ENCODE measurements around the gene ARSD. TPM values are rescaled to one million over a fixed set of nuclear protein-coding genes. Genes with fewer than 3 reads are reported as not detected.

ARSD gene
- total RNA-seq, 1 experiment from 2014 or later: 12.7 TPM

GRCh38 chrX:2958199-2958598 is 29.1 kb upstream of the ARSD start:
- no peaks in the 10 kb centered on the region for H3K36me3 ChIP-seq (ENCODE audit: control insufficient read depth, insufficient read depth, low read length)
- in situ Hi-C loops (cut with HindIII; ENCODE audit: low pct_unique_long_range_greater_than_20kb, low sequenced_read_pairs): no loop called here
- ChIA-PET CTCF (interaction anchor here (0.6 kb wide), 1 partner anchor 96 kb away, joined by 3 read pairs; no protein-coding TSS in a partner anchor), POLR2A (no interaction called here)
- no peaks in the 10 kb centered on the region for H3K4me1 ChIP-seq (ENCODE audit: control insufficient read depth, insufficient read depth, low read length)
- no peak overlapping the region for H3K27ac ChIP-seq (ENCODE audit: low read length)
- no peak for TF ChIP-seq SIN3A (IDR thresholded peaks at IDR 0.05; ENCODE audit: borderline replicate concordance, insufficient read depth, low read depth, low read length)
- TF ChIP-seq, protein P1, sequence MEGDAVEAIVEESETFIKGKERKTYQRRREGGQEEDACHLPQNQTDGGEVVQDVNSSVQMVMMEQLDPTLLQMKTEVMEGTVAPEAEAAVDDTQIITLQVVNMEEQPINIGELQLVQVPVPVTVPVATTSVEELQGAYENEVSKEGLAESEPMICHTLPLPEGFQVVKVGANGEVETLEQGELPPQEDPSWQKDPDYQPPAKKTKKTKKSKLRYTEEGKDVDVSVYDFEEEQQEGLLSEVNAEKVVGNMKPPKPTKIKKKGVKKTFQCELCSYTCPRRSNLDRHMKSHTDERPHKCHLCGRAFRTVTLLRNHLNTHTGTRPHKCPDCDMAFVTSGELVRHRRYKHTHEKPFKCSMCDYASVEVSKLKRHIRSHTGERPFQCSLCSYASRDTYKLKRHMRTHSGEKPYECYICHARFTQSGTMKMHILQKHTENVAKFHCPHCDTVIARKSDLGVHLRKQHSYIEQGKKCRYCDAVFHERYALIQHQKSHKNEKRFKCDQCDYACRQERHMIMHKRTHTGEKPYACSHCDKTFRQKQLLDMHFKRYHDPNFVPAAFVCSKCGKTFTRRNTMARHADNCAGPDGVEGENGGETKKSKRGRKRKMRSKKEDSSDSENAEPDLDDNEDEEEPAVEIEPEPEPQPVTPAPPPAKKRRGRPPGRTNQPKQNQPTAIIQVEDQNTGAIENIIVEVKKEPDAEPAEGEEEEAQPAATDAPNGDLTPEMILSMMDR (IDR thresholded peaks at IDR 0.05): no peak
- no peak for TF ChIP-seq REST (IDR thresholded peaks at IDR 0.05; ENCODE audit: insufficient read depth in 1 of 2, low read depth in 2 of 2, low read length in 1 of 2)
- TF ChIP-seq TCF7L2 (IDR thresholded peaks at IDR 0.05; ENCODE audit: low read depth, low read length): no peak
- TF ChIP-seq POLR2AphosphoS5 (IDR thresholded peaks at IDR 0.05; ENCODE audit: low read depth, low read length): no peak
- intact Hi-C loops (cut with micrococcal nuclease; ENCODE audit: unreplicated experiment): no loop called here
- no peaks in the 10 kb centered on the region for H3K9me3 ChIP-seq (ENCODE audit: control insufficient read depth, insufficient read depth, low read depth, low read length)
- DNase-seq (ENCODE audit: low read depth, low spot score) (no peak), ATAC-seq (no peak)
- no peak overlapping the region for H3K4me3 ChIP-seq (ENCODE audit: low read depth in 2 of 2, low read length in 2 of 2)
- no TSS peak for BruUV-seq (replicated peaks)
- no peaks in the 10 kb centered on the region for H3K27me3 ChIP-seq (ENCODE audit: control insufficient read depth, insufficient read depth, low read length)

- in situ Hi-C loops (cut with HindIII; ENCODE audit: low pct_unique_long_range_greater_than_20kb, low sequenced_read_pairs): no loop called here
- Histone ChIP-seq H3K27ac (ENCODE audit: low read length) (no peak overlapping the region), H3K36me3 (ENCODE audit: control insufficient read depth, insufficient read depth, low read length) (no peaks in the 10 kb centered on the region), H3K4me3 (ENCODE audit: low read depth in 2 of 2, low read length in 2 of 2) (no peak overlapping the region), H3K27me3 (ENCODE audit: control insufficient read depth, insufficient read depth, low read length) (no peaks in the 10 kb centered on the region), H3K4me1 (ENCODE audit: control insufficient read depth, insufficient read depth, low read length) (no peaks in the 10 kb centered on the region), H3K9me3 (ENCODE audit: control insufficient read depth, insufficient read depth, low read depth, low read length) (no peaks in the 10 kb centered on the region)
- ChIA-PET POLR2A (no interaction called here), CTCF (no interaction called here)
- intact Hi-C loops (cut with micrococcal nuclease; ENCODE audit: unreplicated experiment): no loop called here
- TF ChIP-seq, protein P1 (IDR thresholded peaks at IDR 0.05): no peak
- TF ChIP-seq POLR2AphosphoS5 (IDR thresholded peaks at IDR 0.05; ENCODE audit: low read depth, low read length) (no peak), SIN3A (IDR thresholded peaks at IDR 0.05; ENCODE audit: borderline replicate concordance, insufficient read depth, low read depth, low read length) (no peak), TCF7L2 (IDR thresholded peaks at IDR 0.05; ENCODE audit: low read depth, low read length) (no peak), REST (IDR thresholded peaks at IDR 0.05; ENCODE audit: insufficient read depth in 1 of 2, low read depth in 2 of 2, low read length in 1 of 2) (no peak)
- DNase-seq (ENCODE audit: low read depth, low spot score): no peak
- no TSS peak for BruUV-seq (replicated peaks)
- no peak for ATAC-seq
Measured at GRCh38 chrX:2955838-2956237, 26.7 kb upstream of the ARSD start.
